Breast epithelium (tissue), 4 donors: Measurements from ENCODE around the gene CDR2L. TPM values are rescaled to one million over a fixed set of nuclear protein-coding genes. Genes with fewer than 3 reads are reported as not detected.
"Not testable (repeated sequence)": the region's sequence is repeated elsewhere in the genome, so short reads cannot be mapped to it uniquely, and the experiment has no call there.

Source experiments
- DNase-seq, 2 donors: peaks; one replicate each; pipeline ENCODE4 v3.0.0-alpha.2; 2019; ENCODE audit warnings: low spot score in 2 of 2
- H3K27ac ChIP-seq, 2 donors: fragments of 200-600 bp; sonication (generic) in 1 of 2; one replicate each; pipeline ENCODE4 v1.5.1; 2016 to 2019; ENCODE audit warnings: mild to moderate bottlenecking in 1 of 2
- H3K27me3 ChIP-seq, 2 donors: fragments of 200-600 bp; sonication (generic) in 1 of 2; one replicate each; pipeline versions ENCODE4 v1.5.1 to v1.6.0; 2017 to 2019; ENCODE audit warnings: control low read depth in 1 of 2, mild to moderate bottlenecking in 1 of 2
- H3K36me3 ChIP-seq: fragments of 200-600 bp; one replicate; pipeline ENCODE4 v1.5.1; 2019
- H3K4me1 ChIP-seq, 2 donors: fragments of 200-600 bp; sonication (generic); one replicate each; pipeline ENCODE4 v1.5.1; 2016 to 2019; ENCODE audit warnings: control low read depth in 1 of 2
- H3K4me3 ChIP-seq, 3 donors: fragments of 200-600 bp; sonication (generic); 1 replicate in 2 of 3; 2 replicates in 1 of 3; pipeline ENCODE4 v1.5.1; 2016 to 2019; ENCODE audit warnings: mild to moderate bottlenecking in 3 of 3, moderate library complexity in 2 of 3
- H3K9me3 ChIP-seq, 2 donors: fragments of 200-600 bp; sonication (generic) in 1 of 2; one replicate each; pipeline ENCODE4 v1.5.1; 2016 to 2019; ENCODE audit warnings: control low read depth in 1 of 2
- POLR2A ChIP-seq: fragments of 450-650 bp; IDR thresholded peaks from one replicate; pipeline ENCODE4 v1.6.1; 2016; ENCODE audit warnings: antibody characterized with exemption, mild to moderate bottlenecking, moderate library complexity
- POLR2AphosphoS5 ChIP-seq, 3 donors: sonication (generic); formaldehyde crosslinking; IDR thresholded peaks; one replicate each; pipeline ENCODE4 v1.6.1; 2017; ENCODE audit warnings: antibody characterized with exemption in 3 of 3
- intact Hi-C: fragments of 100-400 bp; cut with DNase I; formaldehyde crosslinking; loops from one replicate; pipeline ENCODE4 v1.15.1; 2023; ENCODE audit warnings: low total_unique reads
- total RNA-seq, 3 donors: library from RNA; depleted of rRNA; stranded (reverse); fragments of >200 nt; gene quantifications; one replicate each; pipeline ENCODE4 v1.1.0, GENCODE V29; 2016
- TF ChIP-seq, protein P1 (sequence below), 3 donors: fragments of 450-650 bp; IDR thresholded peaks; one replicate each; pipeline ENCODE4 v1.5.1; 2016 to 2017; ENCODE audit warnings: antibody characterized with exemption in 3 of 3, mild to moderate bottlenecking in 3 of 3, moderate library complexity in 3 of 3

The CDR2L gene
- total RNA-seq, 3 donors from 2014 or later, result 8.0 to 13.1 (median 9.2) TPM

DNA sequence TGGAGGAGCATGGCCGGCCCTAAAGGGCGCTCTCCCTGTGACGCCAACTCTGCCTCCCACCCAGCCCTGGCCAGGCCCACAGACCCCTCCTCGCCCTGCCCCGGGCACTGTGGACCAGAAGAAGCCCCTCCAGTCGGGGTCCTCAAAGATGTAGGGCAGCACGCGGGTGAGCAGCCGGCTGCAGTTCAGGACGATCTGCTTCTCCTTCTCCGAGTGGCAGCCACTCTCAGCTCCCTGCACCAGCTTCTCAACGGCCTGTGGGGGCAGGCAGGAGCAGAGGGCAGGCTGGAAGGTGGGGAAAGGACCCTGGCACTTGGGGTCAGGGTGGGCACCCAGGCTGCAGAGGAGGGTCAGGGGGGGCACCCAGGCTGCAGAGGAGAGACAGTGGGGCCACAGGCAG lies 23.8 kb upstream of the CDR2L start:
- no peaks in the 10 kb centered on the region for H3K9me3 ChIP-seq
- H3K27ac ChIP-seq, result no peak overlapping the region
- H3K4me3 ChIP-seq, result no peak overlapping the region
- TF ChIP-seq POLR2AphosphoS5 (IDR thresholded peaks at IDR 0.05) (no peak), POLR2A (no peak)
- TF ChIP-seq, protein P1, sequence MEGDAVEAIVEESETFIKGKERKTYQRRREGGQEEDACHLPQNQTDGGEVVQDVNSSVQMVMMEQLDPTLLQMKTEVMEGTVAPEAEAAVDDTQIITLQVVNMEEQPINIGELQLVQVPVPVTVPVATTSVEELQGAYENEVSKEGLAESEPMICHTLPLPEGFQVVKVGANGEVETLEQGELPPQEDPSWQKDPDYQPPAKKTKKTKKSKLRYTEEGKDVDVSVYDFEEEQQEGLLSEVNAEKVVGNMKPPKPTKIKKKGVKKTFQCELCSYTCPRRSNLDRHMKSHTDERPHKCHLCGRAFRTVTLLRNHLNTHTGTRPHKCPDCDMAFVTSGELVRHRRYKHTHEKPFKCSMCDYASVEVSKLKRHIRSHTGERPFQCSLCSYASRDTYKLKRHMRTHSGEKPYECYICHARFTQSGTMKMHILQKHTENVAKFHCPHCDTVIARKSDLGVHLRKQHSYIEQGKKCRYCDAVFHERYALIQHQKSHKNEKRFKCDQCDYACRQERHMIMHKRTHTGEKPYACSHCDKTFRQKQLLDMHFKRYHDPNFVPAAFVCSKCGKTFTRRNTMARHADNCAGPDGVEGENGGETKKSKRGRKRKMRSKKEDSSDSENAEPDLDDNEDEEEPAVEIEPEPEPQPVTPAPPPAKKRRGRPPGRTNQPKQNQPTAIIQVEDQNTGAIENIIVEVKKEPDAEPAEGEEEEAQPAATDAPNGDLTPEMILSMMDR (IDR thresholded peaks at IDR 0.05), result no peak
- no peak for DNase-seq
- intact Hi-C loops, result no loop called here
- H3K36me3 ChIP-seq, result no peaks in the 10 kb centered on the region
- H3K4me1 ChIP-seq, result peaks cover 0 to under 1% of the 10 kb centered on the region in 2 donors
- no peaks in the 10 kb centered on the region for H3K27me3 ChIP-seq

DNA sequence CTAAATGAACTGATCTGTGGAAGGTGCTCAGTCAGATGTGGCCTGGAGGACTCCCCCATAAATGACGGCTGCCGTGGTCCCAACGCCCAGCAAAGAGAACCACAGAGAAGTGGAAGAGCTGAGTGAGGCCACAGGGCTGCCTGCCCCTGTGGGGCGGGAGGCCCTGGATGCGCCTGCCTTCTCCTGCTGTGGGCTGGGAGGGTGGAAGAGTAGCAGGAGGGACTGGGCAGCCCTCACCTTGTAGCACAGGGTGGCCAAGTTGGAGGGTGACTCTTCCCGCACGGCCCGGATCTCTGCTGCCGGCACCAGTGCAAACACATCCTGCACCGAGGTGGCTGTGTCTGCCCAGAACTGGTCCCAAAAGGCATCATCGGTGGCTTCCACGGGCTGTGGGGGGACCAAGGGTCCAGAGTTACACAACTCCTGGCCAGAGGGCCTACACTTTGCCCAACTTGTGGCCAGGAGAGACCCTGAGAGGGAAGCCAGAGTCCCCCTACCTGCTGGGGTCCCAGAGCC lies 23.1 kb upstream of the CDR2L start:
- Histone ChIP-seq H3K4me3 (no peak overlapping the region), H3K36me3 (no peaks in the 10 kb centered on the region)
- no peak for TF ChIP-seq POLR2AphosphoS5 (IDR thresholded peaks at IDR 0.05)
- TF ChIP-seq POLR2A, result no peak
- TF ChIP-seq, protein P1 (IDR thresholded peaks at IDR 0.05), result no peak

DNA sequence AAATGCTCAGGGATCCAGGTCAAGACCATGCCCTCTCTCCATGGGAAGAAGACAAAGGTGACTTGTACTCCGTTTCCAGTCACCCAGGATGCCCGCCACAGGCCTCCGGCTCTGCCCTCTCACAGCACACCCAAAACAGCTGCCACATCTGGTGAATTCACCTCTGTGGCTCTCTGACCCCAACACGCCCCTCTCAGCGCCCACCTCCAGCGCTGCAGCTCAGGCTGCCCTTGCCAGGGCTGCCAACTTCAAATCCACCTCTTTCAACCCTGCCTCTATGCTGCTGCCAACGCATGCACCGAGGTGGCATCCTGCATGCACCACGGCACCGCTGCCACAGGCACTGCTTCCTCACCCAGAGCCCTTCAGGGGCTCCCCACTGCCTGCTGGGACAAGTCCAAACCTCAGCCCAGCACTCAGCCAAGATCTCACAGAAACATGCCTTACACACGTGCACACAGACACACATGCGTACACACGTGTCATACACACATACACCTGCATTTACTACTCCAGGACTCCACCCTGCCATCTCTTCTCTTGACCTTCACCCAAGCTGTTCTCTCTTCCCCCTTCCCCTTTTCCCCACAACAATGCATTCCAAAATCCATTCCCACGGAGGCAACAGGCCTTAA lies 22.3 kb upstream of the CDR2L start:
- intact Hi-C loops, result no loop called here
- DNase-seq, result no peak
- Histone ChIP-seq H3K4me1 (peaks cover 0 to 3% of the 10 kb centered on the region in 2 donors), H3K27me3 (no peaks in the 10 kb centered on the region), H3K36me3 (no peaks in the 10 kb centered on the region), H3K4me3 (no peak overlapping the region), H3K9me3 (no peaks in the 10 kb centered on the region), H3K27ac (no peak overlapping the region)
- TF ChIP-seq, protein P1 (IDR thresholded peaks at IDR 0.05), result no peak
- no peak for TF ChIP-seq POLR2A

More for the DNA sequence above, 23.1 kb upstream of the CDR2L start:
- no peak for DNase-seq
- Histone ChIP-seq H3K9me3 (no peaks in the 10 kb centered on the region), H3K4me1 (peaks cover 0 to 3% of the 10 kb centered on the region in 2 donors), H3K27me3 (no peaks in the 10 kb centered on the region), H3K27ac (no peak overlapping the region)
- intact Hi-C loops, result no loop called here

DNA sequence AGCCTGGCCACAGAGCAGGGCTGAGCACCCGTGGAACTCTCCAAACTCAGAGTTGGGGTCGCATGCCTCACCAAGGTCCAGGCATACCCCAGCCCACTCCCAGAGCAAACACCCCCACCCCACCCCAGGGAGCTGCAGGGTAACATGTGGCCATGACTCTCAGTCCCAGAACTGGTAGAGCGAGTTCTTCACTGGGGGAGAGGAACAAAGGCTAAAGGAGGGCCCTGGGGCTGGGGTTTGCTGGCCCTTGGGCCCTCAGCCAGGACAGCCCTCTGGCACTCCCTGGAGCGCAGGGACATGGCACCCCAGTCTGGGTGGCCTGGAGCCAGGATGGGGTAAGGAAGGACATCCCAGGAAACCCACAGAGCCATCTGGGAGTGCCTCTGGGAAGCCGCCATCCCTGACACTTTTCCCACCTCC lies 19.1 kb upstream of the CDR2L start:
- Histone ChIP-seq H3K4me1 (peaks cover 0 to 3% of the 10 kb centered on the region in 2 donors), H3K27me3 (no peaks in the 10 kb centered on the region), H3K36me3 (no peaks in the 10 kb centered on the region), H3K4me3 (no peak overlapping the region), H3K27ac (peak overlapping the region; percentile 60 to 74), H3K9me3 (no peaks in the 10 kb centered on the region)
- intact Hi-C loops, result no loop called here
- DNase-seq, result peak in 1 of 2 donors; percentile 48
- TF ChIP-seq POLR2A (no peak), POLR2AphosphoS5 (IDR thresholded peaks at IDR 0.05) (no peak)
- TF ChIP-seq, protein P1 (IDR thresholded peaks at IDR 0.05), result no peak

DNA sequence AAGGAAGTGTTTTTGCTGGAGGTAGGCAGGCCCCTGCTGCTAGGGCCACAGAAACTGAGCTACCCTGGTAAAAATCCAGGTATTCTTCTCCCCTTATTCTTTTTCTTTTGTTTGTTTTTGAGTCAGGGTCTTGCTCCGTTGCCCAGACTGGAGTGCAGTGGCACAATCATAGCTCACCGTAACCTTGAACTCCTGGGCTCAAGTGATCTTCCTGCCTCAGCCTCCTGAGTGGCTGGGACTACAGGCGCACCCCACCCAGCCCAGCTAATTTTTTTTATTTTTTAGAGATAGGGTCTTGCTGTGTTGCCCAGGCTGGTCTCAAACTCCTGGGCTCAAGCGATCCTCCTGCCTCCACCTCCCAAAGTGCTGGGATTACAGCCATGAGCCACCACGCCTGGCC lies 17.9 kb upstream of the CDR2L start:
- H3K36me3 ChIP-seq, intact Hi-C loops, H3K4me3 ChIP-seq, H3K4me1 ChIP-seq, H3K27me3 ChIP-seq, H3K9me3 ChIP-seq, DNase-seq: not testable (repeated sequence)
- H3K27ac ChIP-seq, result peak overlapping the region in 1 of 2 donors; percentile 3
